IPS-18c (cell line): ENCODE results near the gene DKKL1.

Experiments used
- H3K4me3 ChIP-seq: 2 replicates; pipeline ENCODE4 v1.7.0; 2013; ENCODE audit warnings: low read depth, mild to moderate bottlenecking, low read length, moderate library complexity; ENCODE audit not compliant: insufficient read depth
- H3K9me3 ChIP-seq: one replicate; pipeline ENCODE4 v1.6.1; 2013; ENCODE audit warnings: mild to moderate bottlenecking, low read length, moderate library complexity; ENCODE audit not compliant: control insufficient read depth, insufficient read depth

The DKKL1 gene

DNA sequence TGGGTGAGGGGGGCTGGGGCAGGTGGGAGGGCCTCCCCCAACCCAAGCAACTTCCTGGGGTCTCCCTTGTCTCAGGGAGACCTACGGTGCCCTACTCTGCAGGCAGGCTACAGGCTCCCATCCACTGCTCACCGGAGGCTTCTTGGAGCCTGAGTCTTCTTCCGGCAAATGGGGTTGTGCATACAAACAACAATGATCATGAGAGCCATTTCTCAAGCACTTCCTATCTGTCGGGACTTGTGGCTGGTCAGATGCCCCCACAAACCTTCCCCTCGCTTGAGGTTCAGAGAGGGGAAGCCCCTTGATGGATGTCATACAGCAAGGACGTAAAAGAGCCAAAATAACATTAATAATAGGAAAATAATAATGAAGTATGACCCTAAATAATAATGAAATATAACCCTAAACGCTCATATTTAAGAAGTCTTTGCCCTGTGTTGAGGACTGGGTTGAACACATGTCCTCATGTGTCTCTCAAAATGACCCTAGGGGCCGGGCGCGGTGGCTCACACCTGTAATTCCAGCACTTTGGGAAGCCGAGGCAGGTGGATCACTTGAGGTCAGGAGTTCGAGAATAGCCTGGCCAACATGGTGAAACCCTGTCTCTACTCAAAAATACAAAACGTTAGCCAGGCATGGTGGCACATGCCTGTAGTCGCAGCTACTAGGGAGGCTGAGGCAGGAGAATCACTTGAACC, 27.7 kb upstream of the DKKL1 start:
- Histone ChIP-seq H3K4me3 (no peak overlapping the region), H3K9me3 (no peaks in the 10 kb centered on the region)

DNA sequence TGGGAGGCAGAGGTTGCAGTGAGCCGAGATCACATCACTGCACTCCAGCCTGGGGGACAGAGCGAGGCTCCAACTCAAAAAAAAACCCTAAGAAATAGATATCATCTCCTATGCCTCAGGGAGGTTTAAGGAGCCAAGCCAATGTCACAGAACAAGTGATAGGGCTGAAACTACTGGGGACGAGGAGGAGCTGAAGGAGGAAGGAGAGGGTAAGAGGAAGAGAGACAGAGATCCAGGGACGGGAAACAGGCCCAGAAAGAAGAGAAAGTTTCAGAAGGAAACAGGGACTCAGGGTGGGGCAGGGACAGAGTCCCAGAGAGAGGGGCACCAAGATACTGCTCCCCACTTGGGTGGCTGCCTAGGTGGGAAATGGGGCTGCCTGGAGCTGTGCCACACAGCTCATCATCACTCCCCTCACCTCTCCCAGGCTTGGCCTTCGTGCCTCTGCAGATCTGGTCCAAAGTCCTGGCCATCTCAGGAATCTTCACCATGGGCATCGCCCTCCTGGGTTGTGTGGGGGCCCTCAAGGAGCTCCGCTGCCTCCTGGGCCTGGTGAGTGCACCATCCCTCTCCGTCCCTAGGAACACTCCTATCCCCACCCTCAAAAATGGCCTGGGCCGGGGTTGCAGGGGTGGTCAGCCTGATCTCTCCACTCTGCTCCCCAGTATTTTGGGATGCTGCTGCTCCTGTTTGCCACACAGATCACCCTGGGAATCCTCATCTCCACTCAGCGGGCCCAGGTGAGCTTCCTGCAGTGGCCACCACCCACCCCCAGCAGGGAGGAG, 27.0 kb upstream of the DKKL1 start:
- no peak overlapping the region for H3K4me3 ChIP-seq

DNA sequence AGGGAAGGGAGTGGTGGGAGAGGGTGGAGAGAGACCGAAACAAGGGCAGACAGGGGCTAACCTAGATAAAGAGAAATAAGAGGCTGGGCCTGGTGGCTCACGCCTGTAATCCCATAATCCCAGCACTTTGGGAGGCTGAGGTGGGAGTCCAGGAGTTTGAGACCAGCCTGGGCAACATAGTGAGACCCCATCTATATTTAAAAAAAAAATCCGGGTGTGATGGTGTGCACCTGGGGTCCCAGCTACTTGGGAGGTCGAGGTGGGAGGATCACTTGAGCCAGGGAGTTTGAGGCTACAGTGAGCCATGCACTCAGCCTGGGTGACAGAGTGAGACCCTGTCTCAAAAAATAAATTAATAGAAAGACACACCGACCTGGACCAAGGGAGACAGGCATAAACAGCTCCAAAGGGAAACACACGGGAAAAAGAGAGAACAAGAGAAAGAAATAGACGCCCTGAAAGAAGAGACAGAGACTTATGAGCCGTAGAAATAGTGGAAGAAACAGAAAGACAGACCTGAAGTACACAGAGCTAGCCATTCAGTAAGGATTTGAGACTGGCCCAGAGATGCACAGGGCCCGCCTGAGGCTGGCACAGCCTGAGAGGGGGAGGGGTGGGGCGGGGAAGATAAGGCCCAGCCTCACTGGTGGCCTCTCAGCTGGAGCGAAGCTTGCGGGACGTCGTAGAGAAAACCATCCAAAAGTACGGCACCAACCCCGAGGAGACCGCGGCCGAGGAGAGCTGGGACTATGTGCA, 26.2 kb upstream of the DKKL1 start:
- Histone ChIP-seq H3K4me3 (peak overlapping the region; percentile 39), H3K9me3 (no peaks in the 10 kb centered on the region)

More for the DNA sequence above, 27.0 kb upstream of the DKKL1 start:
- H3K9me3 ChIP-seq, result no peaks in the 10 kb centered on the region

GRCh38 chr19:49338023-49338677, 25.5 kb upstream of the DKKL1 start:
- Histone ChIP-seq H3K4me3 (peak overlapping the region; percentile 39), H3K9me3 (no peaks in the 10 kb centered on the region)

DNA sequence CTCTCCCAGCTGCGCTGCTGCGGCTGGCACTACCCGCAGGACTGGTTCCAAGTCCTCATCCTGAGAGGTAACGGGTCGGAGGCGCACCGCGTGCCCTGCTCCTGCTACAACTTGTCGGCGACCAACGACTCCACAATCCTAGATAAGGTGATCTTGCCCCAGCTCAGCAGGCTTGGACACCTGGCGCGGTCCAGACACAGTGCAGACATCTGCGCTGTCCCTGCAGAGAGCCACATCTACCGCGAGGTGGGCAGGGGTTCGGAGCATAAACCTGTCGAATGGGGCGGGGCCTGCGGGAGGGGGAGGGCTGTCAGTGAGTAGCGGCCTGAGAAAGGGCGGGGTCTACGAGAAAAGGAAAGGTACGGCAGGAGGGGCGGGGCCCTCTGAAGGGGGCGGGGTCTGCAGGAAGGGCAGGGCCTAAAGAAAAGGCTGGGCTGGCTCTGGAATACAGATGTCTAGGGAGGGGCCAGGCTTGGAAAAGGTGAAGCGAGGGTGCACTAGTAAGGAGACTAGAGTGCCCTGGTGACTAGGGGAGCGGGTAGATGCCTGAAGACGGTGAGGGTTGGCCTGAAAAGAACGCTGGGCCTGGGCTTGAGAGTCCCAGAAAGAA, 24.9 kb upstream of the DKKL1 start:
- Histone ChIP-seq H3K4me3 (peak overlapping the region; percentile 39), H3K9me3 (no peaks in the 10 kb centered on the region)

GRCh38 chr19:49339301-49340068, 24.2 kb upstream of the DKKL1 start:
- Histone ChIP-seq H3K4me3 (peak overlapping the region; percentile 38), H3K9me3 (no peaks in the 10 kb centered on the region)

- Histone ChIP-seq H3K9me3 (no peaks in the 10 kb centered on the region), H3K4me3 (peak overlapping the region; percentile 20)
These were observed 23.4 kb upstream of the DKKL1 start for GRCh38 chr19:49340069-49340864.

GRCh38 chr19:49340865-49341718, 22.6 kb upstream of the DKKL1 start:
- no peak overlapping the region for H3K4me3 ChIP-seq
- H3K9me3 ChIP-seq, result no peaks in the 10 kb centered on the region

GRCh38 chr19:49342291-49342721, 21.4 kb upstream of the DKKL1 start:
- Histone ChIP-seq H3K4me3 (no peak overlapping the region), H3K9me3 (no peaks in the 10 kb centered on the region)

GRCh38 chr19:49343123-49343522, 20.6 kb upstream of the DKKL1 start:
- H3K9me3 ChIP-seq, result no peaks in the 10 kb centered on the region
- H3K4me3 ChIP-seq, result no peak overlapping the region

DNA sequence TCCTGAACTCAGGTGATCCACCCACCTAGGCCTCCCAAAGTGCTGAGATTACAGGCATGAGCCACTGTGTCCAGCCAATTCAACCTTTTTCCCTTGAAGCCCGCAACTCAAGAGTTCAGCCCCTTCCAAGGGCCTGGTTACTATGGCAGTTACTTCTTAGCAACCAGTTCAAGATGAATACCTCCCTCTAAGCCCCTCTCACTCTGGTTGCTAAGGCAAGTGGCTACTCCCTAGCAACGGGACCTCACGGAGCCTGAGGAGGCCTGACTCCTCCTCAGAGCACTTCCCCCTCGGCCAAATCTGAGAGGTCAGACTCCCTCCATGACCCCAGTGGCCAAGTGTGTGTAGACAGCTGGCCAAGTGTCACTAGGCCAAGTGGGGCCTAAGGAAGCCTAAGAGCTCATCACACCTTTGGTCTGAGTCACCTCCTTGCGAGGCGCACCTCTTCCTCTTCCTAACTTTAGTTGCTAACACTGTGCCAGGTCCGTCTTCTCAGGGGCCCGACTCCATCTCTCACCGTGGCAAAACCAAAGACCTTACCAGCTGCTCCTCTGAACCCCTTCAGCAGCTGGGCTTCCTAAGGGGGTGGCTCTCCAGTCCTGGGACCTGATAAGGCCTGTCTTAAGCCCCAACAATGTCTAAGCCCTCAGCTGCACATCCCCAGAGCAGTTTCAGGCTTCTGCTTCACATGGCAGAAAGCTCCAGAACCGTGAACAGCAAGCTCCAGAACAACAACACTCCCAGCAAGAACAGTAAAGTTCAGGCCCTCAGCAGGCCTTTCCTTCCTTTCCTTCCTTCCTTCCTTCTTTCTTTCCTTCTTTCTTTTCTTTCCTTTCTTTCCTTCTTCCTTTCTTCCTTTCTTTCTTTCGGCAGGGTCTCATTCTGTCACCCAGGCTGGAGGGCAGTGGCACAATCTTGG, 18.9 kb upstream of the DKKL1 start:
- H3K4me3 ChIP-seq, result no peak overlapping the region
- no peaks in the 10 kb centered on the region for H3K9me3 ChIP-seq

- Histone ChIP-seq H3K9me3 (no peaks in the 10 kb centered on the region), H3K4me3 (no peak overlapping the region)
These were observed 16.5 kb upstream of the DKKL1 start for GRCh38 chr19:49347191-49347590.

DNA sequence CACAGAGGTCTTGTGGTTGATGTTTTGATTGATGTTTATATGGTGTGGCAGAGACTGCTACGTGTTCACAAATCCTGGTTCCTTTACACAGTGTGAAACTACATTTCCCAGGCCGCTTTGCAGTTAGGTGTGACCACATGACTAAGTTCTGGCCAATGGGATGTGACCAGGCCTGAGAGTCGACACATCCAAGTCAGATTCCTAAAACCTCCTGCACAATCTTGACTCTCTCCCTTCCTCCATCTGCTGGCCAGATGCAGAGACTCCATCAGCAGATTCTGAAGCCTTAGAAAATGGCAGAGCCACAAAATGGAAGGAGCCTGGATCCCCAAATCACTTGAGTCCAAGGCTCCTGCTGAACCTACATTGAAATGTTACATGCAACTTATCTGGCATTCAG, 15.8 kb upstream of the DKKL1 start:
- no peaks in the 10 kb centered on the region for H3K9me3 ChIP-seq
- H3K4me3 ChIP-seq, result no peak overlapping the region
